ENCODE results near the gene TTLL11. TPM values are rescaled to one million over a fixed set of nuclear protein-coding genes. Genes with fewer than 3 reads are reported as not detected.

TTLL11 gene
- total and polyA plus RNA-seq, 2 of the 8 experiments (the other 6 are each of a cell fraction or from before 2014, with no cell fraction given), result 0.56 to 0.80 TPM

DNA sequence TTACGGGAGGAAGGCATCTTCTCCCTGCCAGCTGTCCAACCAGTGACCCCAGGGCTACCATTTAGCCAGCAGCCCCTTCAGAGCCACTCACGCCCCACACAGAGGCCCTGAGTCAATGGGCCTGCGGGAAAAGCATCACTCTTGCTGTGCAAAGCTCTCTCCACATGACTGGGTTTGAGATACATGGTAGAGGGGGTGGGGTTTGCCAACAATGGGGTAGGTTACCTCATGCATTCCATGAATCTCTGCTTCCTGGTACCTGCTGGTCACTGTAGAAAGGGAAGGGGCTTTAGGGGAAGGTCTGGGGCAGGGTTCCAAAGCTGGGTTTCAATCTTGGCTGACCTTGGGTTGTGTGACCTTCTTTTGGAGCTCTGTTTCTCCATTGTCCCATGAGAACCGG, 22.9 kb upstream of the TTLL11 start (continued):
- no peak for TF ChIP-seq CHD7 (IDR thresholded peaks at IDR 0.05; ENCODE audit: insufficient replicate concordance, low read length)
- no peak for TF ChIP-seq ZNF274 (IDR thresholded peaks at IDR 0.05; ENCODE audit: borderline replicate concordance, extremely low read depth, low read length)
- no peak for TF ChIP-seq HDAC6 (IDR thresholded peaks at IDR 0.05; ENCODE audit: low read depth, low read length)
- TF ChIP-seq POLR2AphosphoS5 (IDR thresholded peaks at IDR 0.05; ENCODE audit: low read depth, low read length), result no peak
- TF ChIP-seq POLR2A (IDR thresholded peaks at IDR 0.05; ENCODE audit: control extremely low read depth in 1 of 2, low read depth in 2 of 2, low read length in 2 of 2), result peak in 1 of 2 experiments; percentile 47; a peak in 1 of 3 replicates
- TF ChIP-seq BCL11A (IDR thresholded peaks at IDR 0.05; ENCODE audit: low read depth in 2 of 2, low read length in 2 of 2), result no peak
- TF ChIP-seq TEAD4 (IDR thresholded peaks at IDR 0.05; ENCODE audit: low read depth, low read length), result peak; percentile 79; the same call in 1 of the 2 replicates
- TF ChIP-seq TAF1 (IDR thresholded peaks at IDR 0.05; ENCODE audit: low read depth, low read length), result no peak
- no peak for TF ChIP-seq E2F6 (IDR thresholded peaks at IDR 0.05)
- TF ChIP-seq SIX5 (IDR thresholded peaks at IDR 0.05; ENCODE audit: low read depth, low read length), result no peak
- no peak for TF ChIP-seq SIN3A (conservative IDR thresholded peaks at IDR 0.05 in 1 of 2, IDR thresholded peaks at IDR 0.05 in 1 of 2; ENCODE audit: low read depth in 1 of 2, low read length in 2 of 2)
- TF ChIP-seq SP1 (IDR thresholded peaks at IDR 0.05; ENCODE audit: low read depth, low read length), result 0 out of 2 replicates have a peak, but pooled peaks have one; percentile 37

All from H1 (cell line).